GM12878 (cell line): ENCODE data around the gene NUDT9.

Experiments used
- CTCF ChIP-seq, 3 experiments: IDR thresholded peaks in 2 of 3; conservative IDR thresholded peaks in 1 of 3; 2 replicates each; pipeline ENCODE4 v1.5.1; 2011; ENCODE audit warnings: low read depth in 3 of 3, low read length in 3 of 3, mild to moderate bottlenecking in 3 of 3, control low read depth in 2 of 3, moderate library complexity in 2 of 3, inconsistent platforms in 1 of 3, mixed read lengths in 1 of 3; ENCODE audit not compliant: control insufficient read depth in 2 of 3, insufficient read depth in 1 of 3; ENCODE audit errors: extremely low read depth in 1 of 3
- ETV6 ChIP-seq, 2 experiments: fragments of 450-650 bp in 1 of 2; IDR thresholded peaks in 1 of 2; conservative IDR thresholded peaks in 1 of 2; 2 replicates each; pipeline ENCODE4 v1.6.1; 2014; ENCODE audit warnings: antibody characterized with exemption in 1 of 2, borderline replicate concordance in 1 of 2, low read depth in 1 of 2, mild to moderate bottlenecking in 1 of 2, moderate library complexity in 1 of 2
- HDGF ChIP-seq: fragments of 450-650 bp; IDR thresholded peaks from 2 replicates; pipeline ENCODE4 v1.6.1; 2016; ENCODE audit warnings: antibody characterized with exemption
- MAX ChIP-seq: IDR thresholded peaks from 2 replicates; pipeline ENCODE4 v1.6.1; 2012; ENCODE audit warnings: low read depth, low read length, improper control_type of control experiment
- POLR2A ChIP-seq: IDR thresholded peaks from 2 replicates; pipeline ENCODE4 v1.6.1; 2011; ENCODE audit warnings: low read depth, mild to moderate bottlenecking, low read length
- SIX5 ChIP-seq: IDR thresholded peaks from 2 replicates; pipeline ENCODE4 v1.6.1; 2011; ENCODE audit warnings: mild to moderate bottlenecking, low read depth, low read length, moderate library complexity; ENCODE audit not compliant: severe bottlenecking
- TAF1 ChIP-seq: IDR thresholded peaks from 2 replicates; pipeline ENCODE4 v1.6.1; 2011; ENCODE audit warnings: mild to moderate bottlenecking, low read depth, low read length, borderline replicate concordance
- USF2 ChIP-seq: IDR thresholded peaks from 2 replicates; pipeline ENCODE4 v1.6.1; 2011; ENCODE audit warnings: low read depth, low read length, improper control_type of control experiment, borderline replicate concordance
- ZNF384 ChIP-seq: IDR thresholded peaks from 2 replicates; pipeline ENCODE4 v1.6.1; 2012; ENCODE audit warnings: low read depth, mild to moderate bottlenecking, low read length, improper control_type of control experiment, borderline replicate concordance

- TF ChIP-seq CTCF (IDR thresholded peaks at IDR 0.05 in 2 of 3, conservative IDR thresholded peaks at IDR 0.05 in 1 of 3; ENCODE audit: control insufficient read depth in 2 of 3, extremely low read depth in 1 of 3, insufficient read depth in 1 of 3, low read depth in 3 of 3, low read length in 3 of 3) = no peak
- no peak for TF ChIP-seq TAF1
- TF ChIP-seq POLR2A = no peak
- TF ChIP-seq MAX = no peak
- TF ChIP-seq ETV6 (conservative IDR thresholded peaks at IDR 0.05 in 1 of 2, IDR thresholded peaks at IDR 0.05 in 1 of 2; ENCODE audit: borderline replicate concordance in 1 of 2, low read depth in 1 of 2) = no peak
- no peak for TF ChIP-seq ZNF384
- no peak for TF ChIP-seq SIX5
- TF ChIP-seq USF2 = no peak
- no peak for TF ChIP-seq HDGF
Observed at GRCh38 chr4:87489678-87490077, 67.3 kb downstream of the NUDT9 start.
